HCT116 (cell line): Measurements from ENCODE around the gene ATP8B3. TPM values are rescaled to one million over a fixed set of nuclear protein-coding genes. Genes with fewer than 3 reads are reported as not detected.

ENCODE experiments used
- ATAC-seq: fragments of 200-7000 bp; cut with Tn5 transposase; 2 replicates; pipeline ENCODE4 v1.9.1; 2020; ENCODE audit warnings: mild to moderate bottlenecking, moderate library complexity
- BruUV-seq: library from RNA; stranded (reverse); fragments of 400-500 nt; replicated peaks from 2 replicates; lab custom pipeline; 2021; lab: Mats Ljungman, UMichigan
- CTCF ChIA-PET: fragments of 300-600 bp; sonication (Branson Sonifier 250); formaldehyde crosslinking; loops from one replicate; lab custom pipeline; 2021; ENCODE audit warnings: antibody characterized with exemption; lab: Charles Lee
- POLR2A ChIA-PET: fragments of 300-600, 350-600 bp; sonication (Branson Sonifier 250); formaldehyde crosslinking; loops from one replicate; lab custom pipeline; 2021; ENCODE audit warnings: antibody characterized with exemption; lab: Charles Lee
- RAD21 ChIA-PET, 2 experiments: fragments of 300-600 bp; sonication (Branson Sonifier 250); formaldehyde crosslinking; loops; one replicate each; lab custom pipeline; 2023; ENCODE audit warnings: low total read pairs in 2 of 2; ENCODE audit not compliant: uncharacterized antibody in 2 of 2, unreplicated experiment in 2 of 2, low non-redundant PET in 1 of 2; lab: Charles Lee
- DNase-seq: peaks from one replicate; pipeline ENCODE4 v3.0.0-alpha.2; 2010; ENCODE audit warnings: low read depth, low spot score
- H2AFZ ChIP-seq: fragments of 200-600 bp; shearing (Covaris generic), sonication (generic); 2 replicates; pipeline ENCODE4 v1.6.1; 2017; ENCODE audit warnings: low read depth, mixed run types, mixed read lengths, antibody characterized with exemption, low read length; ENCODE audit not compliant: poor library complexity, severe bottlenecking
- H3K27ac ChIP-seq: 2 replicates; pipeline ENCODE4 v1.5.1; 2012; ENCODE audit warnings: low read depth, low read length
- H3K27me3 ChIP-seq: fragments of 200-600 bp; sonication (generic); 2 replicates; pipeline ENCODE4 v1.6.1; 2016; ENCODE audit warnings: mixed run types, low read length, mixed read lengths; ENCODE audit not compliant: insufficient read depth
- H3K36me3 ChIP-seq, 2 experiments: fragments of 200-500 bp in 1 of 2; fragments of 200-600 bp in 1 of 2; sonication (Bioruptor generic) in 1 of 2; sonication (generic) in 1 of 2; 2 replicates each; pipeline versions ENCODE4 v1.5.1 to v1.6.1; 2014 to 2016; ENCODE audit warnings: low read length in 2 of 2, inconsistent platforms in 1 of 2, mixed read lengths in 1 of 2, mixed run types in 1 of 2; ENCODE audit not compliant: insufficient read depth in 2 of 2, control insufficient read depth in 1 of 2
- H3K4me1 ChIP-seq, 2 experiments: fragments of 200-600 bp in 1 of 2; sonication (generic) in 1 of 2; 2 replicates each; pipeline versions ENCODE4 v1.5.1 to v1.6.1; 2012 to 2017; ENCODE audit warnings: low read length in 2 of 2, inconsistent platforms in 1 of 2, mild to moderate bottlenecking in 1 of 2, mixed read lengths in 1 of 2, mixed run types in 1 of 2, moderate library complexity in 1 of 2; ENCODE audit not compliant: insufficient read depth in 2 of 2, control insufficient read depth in 1 of 2
- H3K4me2 ChIP-seq: fragments of 200-600 bp; sonication (generic); 2 replicates; pipeline ENCODE4 v1.6.1; 2017; ENCODE audit warnings: mixed run types, low read length, mixed read lengths
- H3K4me3 ChIP-seq, 2 experiments: fragments of 200-600 bp in 1 of 2; sonication (generic) in 1 of 2; replicated peaks in 1 of 2; 2 replicates each; pipeline ENCODE4 v1.5.1; 2011 to 2016; ENCODE audit warnings: low read length in 2 of 2, control low read depth in 1 of 2, low read depth in 1 of 2, mild to moderate bottlenecking in 1 of 2, mixed read lengths in 1 of 2, mixed run types in 1 of 2
- H3K79me2 ChIP-seq: fragments of 200-600 bp; sonication (generic); 2 replicates; pipeline ENCODE4 v1.6.1; 2017; ENCODE audit warnings: mild to moderate bottlenecking, mixed run types, low read length, moderate library complexity, mixed read lengths; ENCODE audit not compliant: insufficient read depth
- H3K9ac ChIP-seq: fragments of 200-600 bp; sonication (generic); 2 replicates; pipeline ENCODE4 v1.6.1; 2016; ENCODE audit warnings: low read length, mixed read lengths
- H3K9me2 ChIP-seq: fragments of 200-600 bp; sonication (generic), shearing (Covaris generic); 2 replicates; pipeline ENCODE4 v1.6.1; 2017; ENCODE audit warnings: mixed run types, mild to moderate bottlenecking, moderate library complexity; ENCODE audit not compliant: insufficient read depth
- H3K9me3 ChIP-seq, 2 experiments: fragments of 200-500 bp in 1 of 2; fragments of 200-600 bp in 1 of 2; sonication (Bioruptor generic) in 1 of 2; sonication (generic) in 1 of 2; 2 replicates each; pipeline ENCODE4 v1.6.1; 2014 to 2017; ENCODE audit warnings: low read length in 2 of 2, mixed read lengths in 2 of 2, inconsistent platforms in 1 of 2, low read depth in 1 of 2, mild to moderate bottlenecking in 1 of 2, mixed run types in 1 of 2, moderate library complexity in 1 of 2; ENCODE audit not compliant: control insufficient read depth in 1 of 2, insufficient read depth in 1 of 2
- H4K20me1 ChIP-seq: fragments of 200-600 bp; sonication (generic), shearing (Covaris generic); 2 replicates; pipeline ENCODE4 v1.6.1; 2017; ENCODE audit warnings: mixed run types, mild to moderate bottlenecking, moderate library complexity; ENCODE audit not compliant: insufficient read depth
- CBX3 ChIP-seq: IDR thresholded peaks from 2 replicates; pipeline ENCODE4 v1.6.1; 2012; ENCODE audit warnings: low read depth
- CEBPB ChIP-seq: IDR thresholded peaks from 2 replicates; pipeline ENCODE4 v1.6.1; 2012; ENCODE audit warnings: low read depth
- EGR1 ChIP-seq: IDR thresholded peaks from 2 replicates; pipeline ENCODE4 v1.6.1; 2012; ENCODE audit warnings: low read depth
- ELF1 ChIP-seq: IDR thresholded peaks from 2 replicates; pipeline ENCODE4 v1.6.1; 2012; ENCODE audit warnings: low read depth, borderline replicate concordance
- EZH2 ChIP-seq: fragments of 200-600 bp; sonication (generic); IDR thresholded peaks from 2 replicates; pipeline ENCODE4 v1.6.1; 2017; ENCODE audit warnings: antibody characterized with exemption, mixed run types
- EZH2phosphoT487 ChIP-seq: fragments of 200-600 bp; IDR thresholded peaks from 2 replicates; pipeline ENCODE4 v1.6.1; 2018; ENCODE audit warnings: antibody characterized with exemption, borderline replicate concordance
- FOSL1 ChIP-seq: IDR thresholded peaks from 2 replicates; pipeline ENCODE4 v1.6.1; 2012; ENCODE audit warnings: low read depth
- JUND ChIP-seq: IDR thresholded peaks from 2 replicates; pipeline ENCODE4 v1.6.1; 2012
- POLR2A ChIP-seq: IDR thresholded peaks from 2 replicates; pipeline ENCODE4 v1.7.0; 2011; ENCODE audit warnings: borderline replicate concordance; ENCODE audit not compliant: insufficient read depth, insufficient read length; ENCODE audit errors: extremely low read depth
- POLR2AphosphoS5 ChIP-seq: IDR thresholded peaks from 2 replicates; pipeline ENCODE4 v1.6.1; 2011; ENCODE audit warnings: mild to moderate bottlenecking, low read depth, low read length, moderate library complexity
- RAD21 ChIP-seq: IDR thresholded peaks from 2 replicates; pipeline ENCODE4 v1.6.1; 2012; ENCODE audit warnings: low read depth, mild to moderate bottlenecking
- SIN3A ChIP-seq: IDR thresholded peaks from 2 replicates; pipeline ENCODE4 v1.6.1; 2012; ENCODE audit warnings: low read depth
- SP1 ChIP-seq: IDR thresholded peaks from 2 replicates; pipeline ENCODE4 v1.6.1; 2012; ENCODE audit warnings: low read depth
- TCF7L2 ChIP-seq: IDR thresholded peaks from 2 replicates; pipeline ENCODE4 v1.7.0; 2011; ENCODE audit warnings: borderline replicate concordance, inconsistent platforms; ENCODE audit not compliant: insufficient read depth, insufficient read length; ENCODE audit errors: extremely low read depth
- ZFX ChIP-seq: fragments of 450-650 bp; IDR thresholded peaks from 2 replicates; pipeline ENCODE4 v1.6.1; 2017
- ZNF274 ChIP-seq: fragments of 200-500 bp; sonication (Bioruptor generic); IDR thresholded peaks from 2 replicates; pipeline ENCODE4 v1.6.1; 2014; ENCODE audit warnings: mild to moderate bottlenecking, low read depth, low read length, inconsistent platforms
- intact Hi-C: fragments of 100-400 bp; cut with micrococcal nuclease; formaldehyde crosslinking; loops from 2 replicates; pipeline ENCODE4 v1.10.0; 2022
- total RNA-seq: library from RNA; stranded (reverse); gene quantifications from one replicate; pipeline ENCODE4 v1.2.1, GENCODE V29; 2021; ENCODE audit not compliant: unreplicated experiment
- TF ChIP-seq, protein P1 (sequence below): IDR thresholded peaks from 2 replicates; pipeline ENCODE4 v1.6.1; 2011; ENCODE audit warnings: mild to moderate bottlenecking, low read length, moderate library complexity; ENCODE audit not compliant: insufficient replicate concordance; ENCODE audit errors: extremely low read depth
- TF ChIP-seq, protein P2 (sequence below): IDR thresholded peaks from 2 replicates; pipeline ENCODE4 v1.6.1; 2012
- TF ChIP-seq, protein P3 (sequence below): IDR thresholded peaks from 2 replicates; pipeline ENCODE4 v1.6.1; 2012; ENCODE audit warnings: low read depth

Gene ATP8B3
- total RNA-seq, 1 experiment from 2014 or later: 17.0 TPM

DNA sequence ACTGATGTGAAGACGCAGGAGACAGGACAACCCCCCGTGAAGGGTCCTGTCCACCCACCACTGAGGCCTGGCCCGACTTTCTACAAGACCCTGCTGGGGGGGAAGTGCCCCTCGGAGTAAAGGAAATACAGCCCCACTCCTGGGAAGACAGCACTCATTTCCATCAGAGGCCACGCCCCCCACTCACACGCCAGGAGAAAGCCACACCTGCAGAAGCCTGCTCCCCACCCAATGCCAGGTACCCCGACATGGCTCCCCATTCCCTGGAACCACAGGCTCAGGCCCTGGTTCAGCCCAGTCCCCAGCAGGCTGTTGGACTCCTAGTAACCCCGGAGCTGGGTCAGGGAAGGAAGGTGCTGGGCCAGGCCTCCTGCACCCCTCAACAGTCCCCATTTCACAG, 10.9 kb upstream of the ATP8B3 start:
- Histone ChIP-seq H3K9ac (no peak overlapping the region), H3K4me2 (no peak overlapping the region), H3K27ac (no peak overlapping the region), H3K4me3 (no peak overlapping the region), H2AFZ (no peak overlapping the region), H4K20me1 (no peaks in the 10 kb centered on the region), H3K79me2 (peaks cover 7% of the 10 kb centered on the region; the same call in 1 of the 2 replicates), H3K9me2 (no peaks in the 10 kb centered on the region), H3K36me3 (peaks cover 16 to 21% of the 10 kb centered on the region in 2 experiments), H3K4me1 (peaks cover 4 to 7% of the 10 kb centered on the region in 2 experiments; a peak in 3 of 4 replicates), H3K27me3 (no peaks in the 10 kb centered on the region), H3K9me3 (no peaks in the 10 kb centered on the region)
- ChIA-PET RAD21 (no interaction called here), CTCF (no interaction called here), POLR2A (no interaction called here)
- no TSS peak for BruUV-seq
- no peak for TF ChIP-seq FOSL1
- no peak for TF ChIP-seq CEBPB
- no peak for TF ChIP-seq SP1
- TF ChIP-seq RAD21: no peak
- no peak for TF ChIP-seq POLR2A
- no peak for TF ChIP-seq ZFX
- TF ChIP-seq, protein P1, sequence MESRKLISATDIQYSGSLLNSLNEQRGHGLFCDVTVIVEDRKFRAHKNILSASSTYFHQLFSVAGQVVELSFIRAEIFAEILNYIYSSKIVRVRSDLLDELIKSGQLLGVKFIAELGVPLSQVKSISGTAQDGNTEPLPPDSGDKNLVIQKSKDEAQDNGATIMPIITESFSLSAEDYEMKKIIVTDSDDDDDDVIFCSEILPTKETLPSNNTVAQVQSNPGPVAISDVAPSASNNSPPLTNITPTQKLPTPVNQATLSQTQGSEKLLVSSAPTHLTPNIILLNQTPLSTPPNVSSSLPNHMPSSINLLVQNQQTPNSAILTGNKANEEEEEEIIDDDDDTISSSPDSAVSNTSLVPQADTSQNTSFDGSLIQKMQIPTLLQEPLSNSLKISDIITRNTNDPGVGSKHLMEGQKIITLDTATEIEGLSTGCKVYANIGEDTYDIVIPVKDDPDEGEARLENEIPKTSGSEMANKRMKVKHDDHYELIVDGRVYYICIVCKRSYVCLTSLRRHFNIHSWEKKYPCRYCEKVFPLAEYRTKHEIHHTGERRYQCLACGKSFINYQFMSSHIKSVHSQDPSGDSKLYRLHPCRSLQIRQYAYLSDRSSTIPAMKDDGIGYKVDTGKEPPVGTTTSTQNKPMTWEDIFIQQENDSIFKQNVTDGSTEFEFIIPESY: no peak
- no peak for TF ChIP-seq ZNF274
- no peak for TF ChIP-seq SIN3A
- TF ChIP-seq EGR1: no peak
- TF ChIP-seq ELF1: no peak
- TF ChIP-seq JUND: no peak
- no peak for TF ChIP-seq EZH2phosphoT487
- TF ChIP-seq POLR2AphosphoS5: no peak
- TF ChIP-seq EZH2: no peak
- no peak for TF ChIP-seq TCF7L2
- no peak for TF ChIP-seq CBX3
- TF ChIP-seq, protein P2, sequence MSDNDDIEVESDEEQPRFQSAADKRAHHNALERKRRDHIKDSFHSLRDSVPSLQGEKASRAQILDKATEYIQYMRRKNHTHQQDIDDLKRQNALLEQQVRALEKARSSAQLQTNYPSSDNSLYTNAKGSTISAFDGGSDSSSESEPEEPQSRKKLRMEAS: no peak
- TF ChIP-seq, protein P3, sequence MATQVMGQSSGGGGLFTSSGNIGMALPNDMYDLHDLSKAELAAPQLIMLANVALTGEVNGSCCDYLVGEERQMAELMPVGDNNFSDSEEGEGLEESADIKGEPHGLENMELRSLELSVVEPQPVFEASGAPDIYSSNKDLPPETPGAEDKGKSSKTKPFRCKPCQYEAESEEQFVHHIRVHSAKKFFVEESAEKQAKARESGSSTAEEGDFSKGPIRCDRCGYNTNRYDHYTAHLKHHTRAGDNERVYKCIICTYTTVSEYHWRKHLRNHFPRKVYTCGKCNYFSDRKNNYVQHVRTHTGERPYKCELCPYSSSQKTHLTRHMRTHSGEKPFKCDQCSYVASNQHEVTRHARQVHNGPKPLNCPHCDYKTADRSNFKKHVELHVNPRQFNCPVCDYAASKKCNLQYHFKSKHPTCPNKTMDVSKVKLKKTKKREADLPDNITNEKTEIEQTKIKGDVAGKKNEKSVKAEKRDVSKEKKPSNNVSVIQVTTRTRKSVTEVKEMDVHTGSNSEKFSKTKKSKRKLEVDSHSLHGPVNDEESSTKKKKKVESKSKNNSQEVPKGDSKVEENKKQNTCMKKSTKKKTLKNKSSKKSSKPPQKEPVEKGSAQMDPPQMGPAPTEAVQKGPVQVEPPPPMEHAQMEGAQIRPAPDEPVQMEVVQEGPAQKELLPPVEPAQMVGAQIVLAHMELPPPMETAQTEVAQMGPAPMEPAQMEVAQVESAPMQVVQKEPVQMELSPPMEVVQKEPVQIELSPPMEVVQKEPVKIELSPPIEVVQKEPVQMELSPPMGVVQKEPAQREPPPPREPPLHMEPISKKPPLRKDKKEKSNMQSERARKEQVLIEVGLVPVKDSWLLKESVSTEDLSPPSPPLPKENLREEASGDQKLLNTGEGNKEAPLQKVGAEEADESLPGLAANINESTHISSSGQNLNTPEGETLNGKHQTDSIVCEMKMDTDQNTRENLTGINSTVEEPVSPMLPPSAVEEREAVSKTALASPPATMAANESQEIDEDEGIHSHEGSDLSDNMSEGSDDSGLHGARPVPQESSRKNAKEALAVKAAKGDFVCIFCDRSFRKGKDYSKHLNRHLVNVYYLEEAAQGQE: no peak
- no peak for ATAC-seq
- intact Hi-C loops: no loop called here
- DNase-seq: no peak
